IMR-90 (cell line): ENCODE data around the gene SOX8. TPM values are rescaled to one million over a fixed set of nuclear protein-coding genes. Genes with fewer than 3 reads are reported as not detected.

Source experiments
- ATAC-seq: fragments of 200-7000 bp; cut with Tn5 transposase; 2 replicates; pipeline ENCODE4 v1.9.1; 2020; ENCODE audit warnings: low read depth, mild to moderate bottlenecking, moderate library complexity
- BruUV-seq: library from RNA; stranded (reverse); fragments of 400-500 nt; replicated peaks from 2 replicates; lab custom pipeline; 2021; lab: Mats Ljungman, UMichigan
- CTCF ChIA-PET: fragments of 300-600 bp; formaldehyde crosslinking; extraction: SDS; loops from one replicate; lab custom pipeline; 2021; ENCODE audit warnings: antibody characterized with exemption; lab: Yijun Ruan, JAX
- POLR2A ChIA-PET: fragments of 300-600 bp; sonication (Branson Sonifier 250); formaldehyde crosslinking; loops from one replicate; lab custom pipeline; 2022; ENCODE audit warnings: antibody characterized with exemption; ENCODE audit not compliant: unreplicated experiment; lab: Charles Lee
- DNase-seq: peaks from one replicate; pipeline ENCODE4 v3.0.0; 2013
- H2AFZ ChIP-seq: replicated peaks from 2 replicates; pipeline ENCODE3; 2013; ENCODE audit warnings: low read length, mild to moderate bottlenecking; ENCODE audit not compliant: poor library complexity
- H2AK5ac ChIP-seq: 2 replicates; pipeline ENCODE4 v1.6.1; 2013; ENCODE audit warnings: low read depth, low read length, inconsistent platforms
- H2AK9ac ChIP-seq: replicated peaks from 2 replicates; pipeline ENCODE3; 2013; ENCODE audit warnings: mild to moderate bottlenecking, low read depth, low read length, moderate library complexity; ENCODE audit not compliant: poor library complexity
- H2BK120ac ChIP-seq: 2 replicates; pipeline ENCODE4 v1.6.1; 2013; ENCODE audit warnings: low read depth, low read length, inconsistent platforms
- H2BK15ac ChIP-seq: 3 replicates; pipeline ENCODE4 v1.6.1; 2013; ENCODE audit warnings: low read depth, low read length, inconsistent platforms
- H2BK20ac ChIP-seq: 2 replicates; pipeline ENCODE4 v1.6.1; 2013; ENCODE audit warnings: low read depth, mild to moderate bottlenecking, inconsistent platforms, low read length, moderate library complexity
- H2BK5ac ChIP-seq: 2 replicates; pipeline ENCODE4 v1.6.1; 2013; ENCODE audit warnings: mild to moderate bottlenecking, low read depth, low read length, inconsistent platforms; ENCODE audit not compliant: poor library complexity, severe bottlenecking
- H3K14ac ChIP-seq: replicated peaks from 2 replicates; pipeline ENCODE4 v1.6.1; 2013; ENCODE audit warnings: low read depth, low read length, inconsistent platforms
- H3K18ac ChIP-seq: 2 replicates; pipeline ENCODE4 v1.6.1; 2013; ENCODE audit warnings: low read depth, low read length, control low read depth
- H3K23ac ChIP-seq: 2 replicates; pipeline ENCODE4 v1.6.1; 2013; ENCODE audit warnings: low read depth, low read length, inconsistent platforms
- H3K27ac ChIP-seq: 2 replicates; pipeline ENCODE4 v1.5.1; 2013; ENCODE audit warnings: mild to moderate bottlenecking, control low read depth, low read length; ENCODE audit not compliant: insufficient read depth
- H3K27me3 ChIP-seq: 2 replicates; pipeline ENCODE4 v1.6.1; 2013; ENCODE audit warnings: low read length; ENCODE audit not compliant: control insufficient read depth, insufficient read depth
- H3K36me3 ChIP-seq: 2 replicates; pipeline ENCODE4 v1.6.1; 2013; ENCODE audit warnings: low read length, mixed read lengths; ENCODE audit not compliant: control insufficient read depth, insufficient read depth
- H3K4ac ChIP-seq: 2 replicates; pipeline ENCODE4 v1.6.1; 2013; ENCODE audit warnings: low read depth, low read length, inconsistent platforms
- H3K4me1 ChIP-seq: 2 replicates; pipeline ENCODE4 v1.6.1; 2013; ENCODE audit warnings: low read length, mixed read lengths; ENCODE audit not compliant: control insufficient read depth, insufficient read depth
- H3K4me2 ChIP-seq: 2 replicates; pipeline ENCODE4 v1.6.1; 2013; ENCODE audit warnings: low read depth, mild to moderate bottlenecking, control low read depth, low read length, moderate library complexity
- H3K4me3 ChIP-seq: 2 replicates; pipeline ENCODE4 v1.5.1; 2013; ENCODE audit warnings: low read depth, mild to moderate bottlenecking, control low read depth, low read length, moderate library complexity; ENCODE audit not compliant: insufficient read depth
- H3K56ac ChIP-seq: 2 replicates; pipeline ENCODE4 v1.6.1; 2013; ENCODE audit warnings: low read length, inconsistent platforms; ENCODE audit not compliant: insufficient read depth; ENCODE audit errors: extremely low read depth
- H3K79me1 ChIP-seq, 2 experiments: 2 replicates each; pipeline ENCODE4 v1.6.1; 2013; ENCODE audit warnings: low read length in 2 of 2, inconsistent platforms in 1 of 2, low read depth in 1 of 2
- H3K9ac ChIP-seq: 2 replicates; pipeline ENCODE4 v1.6.1; 2013; ENCODE audit warnings: low read depth, low read length, control low read depth
- H3K9me1 ChIP-seq: 2 replicates; pipeline ENCODE4 v1.6.1; 2013; ENCODE audit warnings: low read length, inconsistent platforms; ENCODE audit not compliant: insufficient read depth
- H3K9me3 ChIP-seq: 2 replicates; pipeline ENCODE4 v1.6.1; 2013; ENCODE audit warnings: low read length; ENCODE audit not compliant: control insufficient read depth, insufficient read depth
- H4K20me1 ChIP-seq: 2 replicates; pipeline ENCODE4 v1.6.1; 2013; ENCODE audit warnings: low read length, inconsistent platforms; ENCODE audit not compliant: insufficient read depth
- H4K5ac ChIP-seq: 2 replicates; pipeline ENCODE4 v1.6.1; 2013; ENCODE audit warnings: mild to moderate bottlenecking, low read depth, low read length, control low read depth
- H4K8ac ChIP-seq, 2 experiments: 2 replicates each; pipeline ENCODE4 v1.6.1; 2013; ENCODE audit warnings: low read depth in 2 of 2, low read length in 2 of 2, control low read depth in 1 of 2, inconsistent platforms in 1 of 2
- H4K91ac ChIP-seq: 2 replicates; pipeline ENCODE4 v1.6.1; 2013; ENCODE audit warnings: low read depth, low read length, inconsistent platforms; ENCODE audit not compliant: insufficient read depth
- BHLHE40 ChIP-seq: fragments of 150-350 bp; IDR thresholded peaks from 2 replicates; pipeline ENCODE4 v1.6.1; 2016; ENCODE audit warnings: mild to moderate bottlenecking, low read depth, low read length
- CEBPB ChIP-seq: IDR thresholded peaks from 2 replicates; pipeline ENCODE4 v1.6.1; 2012; ENCODE audit warnings: low read depth, low read length, improper control_type of control experiment
- CHD1 ChIP-seq: IDR thresholded peaks from 2 replicates; pipeline ENCODE4 v1.6.1; 2012; ENCODE audit warnings: low read depth, low read length, improper control_type of control experiment
- CTCF ChIP-seq: conservative IDR thresholded peaks from 2 replicates; pipeline ENCODE4 v1.5.1; 2012; ENCODE audit warnings: mild to moderate bottlenecking, low read depth, low read length, improper control_type of control experiment
- ELK1 ChIP-seq: fragments of 150-350 bp; IDR thresholded peaks from 2 replicates; pipeline ENCODE4 v1.6.1; 2016; ENCODE audit warnings: low read depth, mild to moderate bottlenecking, low read length, moderate library complexity, borderline replicate concordance
- FOS ChIP-seq: fragments of 150-350 bp; IDR thresholded peaks from 2 replicates; pipeline ENCODE4 v1.6.1; 2016; ENCODE audit warnings: low read depth, low read length
- MAFK ChIP-seq: IDR thresholded peaks from 2 replicates; pipeline ENCODE4 v1.6.1; 2012; ENCODE audit warnings: low read depth, low read length, improper control_type of control experiment
- MAZ ChIP-seq: IDR thresholded peaks from 2 replicates; pipeline ENCODE4 v1.6.1; 2012; ENCODE audit warnings: low read depth, mild to moderate bottlenecking, low read length, improper control_type of control experiment, moderate library complexity, borderline replicate concordance
- MXI1 ChIP-seq: IDR thresholded peaks from 2 replicates; pipeline ENCODE4 v1.6.1; 2012; ENCODE audit warnings: low read depth, mild to moderate bottlenecking, low read length, moderate library complexity, borderline replicate concordance
- NFE2L2 ChIP-seq: fragments of 150-350 bp; IDR thresholded peaks from 2 replicates; pipeline ENCODE4 v1.6.1; 2016; ENCODE audit warnings: low read depth, mild to moderate bottlenecking, low read length
- POLR2A ChIP-seq: IDR thresholded peaks from 2 replicates; pipeline ENCODE4 v1.6.1; 2012; ENCODE audit warnings: mild to moderate bottlenecking, low read depth, low read length
- RAD21 ChIP-seq: IDR thresholded peaks from 2 replicates; pipeline ENCODE4 v1.6.1; 2012; ENCODE audit warnings: low read length, improper control_type of control experiment
- RCOR1 ChIP-seq: IDR thresholded peaks from 2 replicates; pipeline ENCODE4 v1.6.1; 2012; ENCODE audit warnings: mild to moderate bottlenecking, low read length, improper control_type of control experiment; ENCODE audit not compliant: insufficient replicate concordance
- RFX5 ChIP-seq: IDR thresholded peaks from 2 replicates; pipeline ENCODE4 v1.8.0; 2012; ENCODE audit warnings: low read depth, mild to moderate bottlenecking, low read length, moderate library complexity
- SMC3 ChIP-seq: fragments of 150-350 bp; IDR thresholded peaks from 2 replicates; pipeline ENCODE4 v1.6.1; 2016; ENCODE audit warnings: low read depth, mild to moderate bottlenecking, antibody characterized with exemption, low read length, moderate library complexity
- USF2 ChIP-seq: fragments of 150-350 bp; IDR thresholded peaks from 2 replicates; pipeline ENCODE4 v1.6.1; 2017; ENCODE audit warnings: mild to moderate bottlenecking, antibody characterized with exemption, low read length, low read depth
- WGBS, 2 experiments: methylation state at CpG; one replicate each; pipeline versions ENCODE4 v1.1.5 to v1.1.7; 2013; ENCODE audit warnings: missing lambda C conversion rate in 2 of 2; ENCODE audit not compliant: insufficient read length in 1 of 2; ENCODE audit errors: extremely low coverage in 2 of 2; 5-methylcytosine and 5-hydroxymethylcytosine counted together
- dilution Hi-C: fragments of 300-500 bp; cut with HindIII; formaldehyde crosslinking; loops from one replicate; pipeline ENCODE4 v1.14.3; 2018; ENCODE audit warnings: low sequenced_read_pairs; ENCODE audit not compliant: unreplicated experiment
- in situ Hi-C: fragments of 300-500 bp; cut with MboI; formaldehyde crosslinking; loops from 3 replicates; pipeline ENCODE4 v1.14.3; 2019; ENCODE audit warnings: low sequenced_read_pairs, inconsistent platforms, mixed read lengths
- intact Hi-C: fragments of 100-400 bp; cut with micrococcal nuclease; formaldehyde crosslinking; loops from 2 replicates; pipeline ENCODE4 v1.10.0; 2022
- polyA plus RNA-seq, 3 experiments: library from polyadenylated mRNA; depleted of rRNA; stranded (reverse); fragments of >200 nt; gene quantifications; 2 replicates each; pipeline ENCODE4 v1.2.3, GENCODE V29; 2012; ENCODE audit warnings: low replicate concordance in 1 of 3
- total RNA-seq: library from RNA; depleted of rRNA; stranded (reverse); fragments of >200 nt; gene quantifications from 2 replicates; pipeline ENCODE4 v1.2.3, GENCODE V29; 2012

SOX8 gene
- total and polyA plus RNA-seq, 2 of the 4 experiments (the other 2 are of a cell fraction), result under 0.01 to 0.26 TPM

GRCh38 chr16:952321-952720 lies 29.2 kb upstream of the SOX8 start:
- no peak overlapping the region for H3K4me3 ChIP-seq
- H4K5ac ChIP-seq, result no peak overlapping the region
- no peaks in the 10 kb centered on the region for H3K27me3 ChIP-seq
- peaks cover 0 to 6% of the 10 kb centered on the region in 2 experiments; a peak in 2 of 4 replicates for H3K79me1 ChIP-seq
- no peak overlapping the region for H3K27ac ChIP-seq
- H3K56ac ChIP-seq, result no peak overlapping the region
- in situ Hi-C loops, result no loop called here
- H4K8ac ChIP-seq, result no peak overlapping the region
- no peak overlapping the region for H2BK120ac ChIP-seq
- H3K9me1 ChIP-seq, result no peaks in the 10 kb centered on the region
- H3K4me1 ChIP-seq, result no peaks in the 10 kb centered on the region
- H4K91ac ChIP-seq, result no peak overlapping the region
- no peak for ATAC-seq
- intact Hi-C loops, result no loop called here
- WGBS, 2 experiments, result 81% methylated on average over 10 of the region's 12 CpGs; no CpG with 5 or more reads in 1 of the 2 experiments
- peaks cover 10% of the 10 kb centered on the region for H3K36me3 ChIP-seq
- TF ChIP-seq USF2 (no peak), CEBPB (no peak), MAZ (no peak), FOS (no peak), MXI1 (no peak), BHLHE40 (no peak), MAFK (no peak), POLR2A (no peak), ELK1 (no peak), RCOR1 (no peak), CHD1 (no peak), SMC3 (no peak), RFX5 (no peak), CTCF (no peak), RAD21 (no peak), NFE2L2 (no peak)
- dilution Hi-C loops, result no loop called here
- no peak overlapping the region for H3K9ac ChIP-seq
- no peak overlapping the region for H3K4ac ChIP-seq
- H4K20me1 ChIP-seq, result no peaks in the 10 kb centered on the region; the same call in none of the 2 replicates
- H2BK20ac ChIP-seq, result no peak overlapping the region
- no peak overlapping the region; the same call in 1 of the 2 replicates for H2AK5ac ChIP-seq
- no TSS peak for BruUV-seq
- H2AFZ ChIP-seq, result no peak overlapping the region
- no peak overlapping the region for H2AK9ac ChIP-seq
- CTCF ChIA-PET, result no interaction called here
- H3K18ac ChIP-seq, result no peak overlapping the region
- H2BK5ac ChIP-seq, result no peak overlapping the region
- no peak overlapping the region for H2BK15ac ChIP-seq
- POLR2A ChIA-PET, result no interaction called here
- H3K9me3 ChIP-seq, result peaks cover 2% of the 10 kb centered on the region; the same call in 1 of the 2 replicates
- H3K14ac ChIP-seq, result no peak overlapping the region
- no peak overlapping the region for H3K4me2 ChIP-seq
- no peak overlapping the region for H3K23ac ChIP-seq
- no peak for DNase-seq
